Left lung (tissue), 10 donors: ENCODE results near the gene ALDH16A1. TPM values are rescaled to one million over a fixed set of nuclear protein-coding genes. Genes with fewer than 3 reads are reported as not detected.

Experiments
- ATAC-seq: fragments of 200-7000 bp; cut with Tn5 transposase; one replicate; pipeline ENCODE4 v1.9.1; 2020; ENCODE audit warnings: moderate library complexity
- DNase-seq, 4 donors: peaks; one replicate each; pipeline ENCODE4 v3.0.0-alpha.2; 2013 to 2020
- H3K27ac ChIP-seq, 2 donors: fragments of 200-600 bp; sonication (generic) in 1 of 2; one replicate each; pipeline versions ENCODE4 v1.5.0 to v1.8.0; 2020 to 2021
- H3K27me3 ChIP-seq, 2 donors: fragments of 200-600 bp; sonication (generic) in 1 of 2; one replicate each; pipeline versions ENCODE4 v1.5.0 to v1.8.0; 2020 to 2021
- H3K36me3 ChIP-seq, 2 donors: fragments of 200-600 bp; sonication (generic) in 1 of 2; one replicate each; pipeline versions ENCODE4 v1.5.0 to v1.8.0; 2020 to 2021
- H3K4me1 ChIP-seq, 2 donors: fragments of 200-600 bp; one replicate each; pipeline ENCODE4 v1.8.0; 2021
- H3K4me3 ChIP-seq, 2 donors: fragments of 200-600 bp; sonication (generic) in 1 of 2; one replicate each; pipeline versions ENCODE4 v1.5.0 to v1.8.0; 2020 to 2021; ENCODE audit warnings: mild to moderate bottlenecking in 1 of 2
- H3K9me3 ChIP-seq, 2 donors: fragments of 200-600 bp; sonication (generic) in 1 of 2; one replicate each; pipeline versions ENCODE4 v1.5.0 to v1.8.0; 2020 to 2021
- intact Hi-C, 2 donors: fragments of 100-400 bp; cut with DNase I; formaldehyde crosslinking; loops; one replicate each; pipeline versions ENCODE4 v1.11.2 to v1.14.2; 2022
- polyA plus RNA-seq, 6 donors: library from polyadenylated mRNA; unstranded; fragments of 120-200 nt; gene quantifications; one replicate each; pipeline ENCODE4 v1.2.1, GENCODE V29; 2013; ENCODE audit not compliant: insufficient read length in 6 of 6
- total RNA-seq, 2 donors: library from RNA; stranded (reverse); fragmentation: NEBNext Ultra II Directional; extraction: Animal tissue kit (Norgen Biotek cat#: 25700); gene quantifications; one replicate each; pipeline ENCODE4 v1.2.1, GENCODE V29; 2021
- TF ChIP-seq, protein P1 (sequence below), 2 donors: fragments of 200-600 bp; sonication (generic) in 1 of 2; IDR thresholded peaks; one replicate each; pipeline versions ENCODE4 v1.5.0 to v1.8.0; 2021; ENCODE audit warnings: antibody characterized with exemption in 2 of 2
- donor health status: DM: no; HTN: yes; CAD: no.
- donor health status: DM: no; HTN: no; CAD: no.

ALDH16A1 gene
- total and polyA plus RNA-seq, 8 donors: 12.6 to 54.2 (median 18.1) TPM

DNA sequence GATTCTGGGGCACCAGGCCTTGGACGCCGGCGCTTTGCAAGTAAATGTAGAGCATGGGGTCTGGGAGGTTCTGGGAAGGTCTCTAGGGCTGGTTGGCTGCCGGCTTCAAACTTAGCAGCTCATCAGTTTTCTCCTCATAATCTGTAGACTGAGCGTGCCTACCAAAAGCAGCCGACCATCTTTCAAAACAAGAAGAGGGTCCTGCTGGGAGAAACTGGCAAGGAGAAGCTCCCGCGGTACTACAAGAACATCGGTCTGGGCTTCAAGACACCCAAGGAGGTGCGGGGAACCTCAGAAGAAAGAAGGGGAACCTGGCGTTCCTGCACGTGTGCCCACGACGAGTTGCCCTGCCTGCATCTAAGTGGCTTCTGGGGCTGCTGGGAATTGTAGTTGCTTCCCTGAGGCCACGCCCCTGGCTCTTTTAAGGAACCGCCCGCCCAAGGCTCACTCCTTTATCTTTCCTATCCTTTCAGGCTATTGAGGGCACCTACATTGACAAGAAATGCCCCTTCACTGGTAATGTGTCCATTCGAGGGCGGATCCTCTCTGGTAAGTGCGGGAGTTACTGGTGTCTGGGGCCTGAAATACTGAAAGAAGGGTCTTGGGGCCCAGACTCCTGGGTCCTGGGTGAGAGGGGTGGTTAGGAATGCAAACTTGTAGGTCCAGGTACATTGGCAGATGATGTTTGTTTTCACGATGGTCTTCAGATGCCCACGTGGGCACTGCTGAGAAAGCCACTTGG lies 44.2 kb downstream of the ALDH16A1 start:
- intact Hi-C loops: no loop called here

DNA sequence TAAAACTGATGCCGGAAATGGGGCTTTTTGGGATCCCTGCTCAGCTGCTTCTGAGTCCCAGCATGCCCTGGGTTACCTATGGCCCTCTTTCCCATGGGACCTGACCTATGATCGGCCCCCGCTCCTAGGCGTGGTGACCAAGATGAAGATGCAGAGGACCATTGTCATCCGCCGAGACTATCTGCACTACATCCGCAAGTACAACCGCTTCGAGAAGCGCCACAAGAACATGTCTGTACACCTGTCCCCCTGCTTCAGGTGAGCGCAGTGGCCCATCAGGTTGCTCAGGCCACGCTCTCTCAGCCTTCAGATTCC lies 44.7 kb downstream of the ALDH16A1 start:
- peak overlapping the region; percentile 60 to 78 for H3K4me3 ChIP-seq
- intact Hi-C loops: no loop called here
- H3K27me3 ChIP-seq: no peaks in the 10 kb centered on the region
- ATAC-seq: no peak
- DNase-seq: no peak
- peaks cover 25 to 47% of the 10 kb centered on the region in 2 donors for H3K4me1 ChIP-seq
- no peaks in the 10 kb centered on the region for H3K9me3 ChIP-seq
- peaks cover 12 to 39% of the 10 kb centered on the region in 2 donors for H3K36me3 ChIP-seq
- H3K27ac ChIP-seq: peak overlapping the region in 1 of 2 donors; percentile 92
- TF ChIP-seq, protein P1, sequence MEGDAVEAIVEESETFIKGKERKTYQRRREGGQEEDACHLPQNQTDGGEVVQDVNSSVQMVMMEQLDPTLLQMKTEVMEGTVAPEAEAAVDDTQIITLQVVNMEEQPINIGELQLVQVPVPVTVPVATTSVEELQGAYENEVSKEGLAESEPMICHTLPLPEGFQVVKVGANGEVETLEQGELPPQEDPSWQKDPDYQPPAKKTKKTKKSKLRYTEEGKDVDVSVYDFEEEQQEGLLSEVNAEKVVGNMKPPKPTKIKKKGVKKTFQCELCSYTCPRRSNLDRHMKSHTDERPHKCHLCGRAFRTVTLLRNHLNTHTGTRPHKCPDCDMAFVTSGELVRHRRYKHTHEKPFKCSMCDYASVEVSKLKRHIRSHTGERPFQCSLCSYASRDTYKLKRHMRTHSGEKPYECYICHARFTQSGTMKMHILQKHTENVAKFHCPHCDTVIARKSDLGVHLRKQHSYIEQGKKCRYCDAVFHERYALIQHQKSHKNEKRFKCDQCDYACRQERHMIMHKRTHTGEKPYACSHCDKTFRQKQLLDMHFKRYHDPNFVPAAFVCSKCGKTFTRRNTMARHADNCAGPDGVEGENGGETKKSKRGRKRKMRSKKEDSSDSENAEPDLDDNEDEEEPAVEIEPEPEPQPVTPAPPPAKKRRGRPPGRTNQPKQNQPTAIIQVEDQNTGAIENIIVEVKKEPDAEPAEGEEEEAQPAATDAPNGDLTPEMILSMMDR (IDR thresholded peaks at IDR 0.05): no peak

More for the DNA sequence above, 44.2 kb downstream of the ALDH16A1 start:
- peaks cover 25 to 47% of the 10 kb centered on the region in 2 donors for H3K4me1 ChIP-seq
- peaks cover 12 to 44% of the 10 kb centered on the region in 2 donors for H3K36me3 ChIP-seq
- peak overlapping the region; percentile 92 for H3K27ac ChIP-seq
- H3K4me3 ChIP-seq: peak overlapping the region; percentile 60 to 78
- H3K9me3 ChIP-seq: no peaks in the 10 kb centered on the region
- no peaks in the 10 kb centered on the region for H3K27me3 ChIP-seq
- TF ChIP-seq, protein P1 (IDR thresholded peaks at IDR 0.05): no peak
- DNase-seq: peak in 2 of 4 donors; percentile 81 to 90
- peak; percentile 44 for ATAC-seq

DNA sequence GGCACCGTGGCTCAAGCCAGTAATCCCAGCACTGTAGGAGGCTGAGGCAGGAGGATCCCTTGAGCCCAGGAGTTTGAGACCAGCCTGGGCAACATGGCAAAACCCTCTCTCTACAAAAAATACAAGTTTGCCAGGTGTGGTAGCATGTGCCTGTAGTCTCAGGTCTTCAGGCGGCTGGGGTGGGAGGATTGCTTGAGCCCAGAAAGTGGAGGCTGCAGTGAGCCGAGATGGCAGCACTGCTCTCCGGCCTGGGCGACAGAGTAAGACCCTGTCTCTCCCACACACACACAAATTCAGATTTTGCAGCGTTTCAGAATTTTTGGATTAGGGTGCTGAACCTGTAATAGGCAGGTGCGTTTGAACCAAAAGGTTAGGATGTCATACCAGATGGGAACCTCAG lies 45.5 kb downstream of the ALDH16A1 start:
- H3K4me1 ChIP-seq: peaks cover 25 to 47% of the 10 kb centered on the region in 2 donors
- peaks cover 12 to 32% of the 10 kb centered on the region in 2 donors for H3K36me3 ChIP-seq
- no peaks in the 10 kb centered on the region for H3K9me3 ChIP-seq
- H3K27ac ChIP-seq: peak overlapping the region in 1 of 2 donors; percentile 73
- ATAC-seq: no peak
- DNase-seq: no peak
- H3K4me3 ChIP-seq: peak overlapping the region in 1 of 2 donors; percentile 60
- intact Hi-C loops: no loop called here
- H3K27me3 ChIP-seq: no peaks in the 10 kb centered on the region
- TF ChIP-seq, protein P1 (IDR thresholded peaks at IDR 0.05): no peak

DNA sequence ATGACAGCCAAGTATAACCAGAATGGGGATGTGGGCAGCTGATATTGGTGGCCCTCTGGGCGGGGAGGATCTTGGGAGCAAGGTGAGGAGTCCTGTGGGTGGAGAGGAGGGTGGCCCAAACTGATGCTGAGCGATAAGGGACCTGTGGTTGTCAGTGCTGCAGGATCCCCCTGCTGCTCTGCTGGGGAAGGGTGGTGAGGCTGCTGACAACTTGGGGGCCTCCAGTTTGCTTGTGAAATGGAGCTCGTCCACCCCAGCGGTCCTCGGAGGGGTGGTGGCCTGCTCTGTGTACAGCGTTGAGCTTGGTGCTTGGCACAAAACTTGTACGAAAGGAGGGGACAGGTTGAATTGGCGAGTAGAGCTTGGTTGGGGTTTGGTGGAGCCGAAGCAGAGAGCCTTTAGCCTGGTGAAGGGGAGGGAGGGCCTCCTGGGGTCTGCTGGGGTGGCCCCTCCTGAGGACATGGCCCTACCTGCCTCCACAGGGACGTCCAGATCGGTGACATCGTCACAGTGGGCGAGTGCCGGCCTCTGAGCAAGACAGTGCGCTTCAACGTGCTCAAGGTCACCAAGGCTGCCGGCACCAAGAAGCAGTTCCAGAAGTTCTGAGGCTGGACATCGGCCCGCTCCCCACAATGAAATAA lies 46.1 kb downstream of the ALDH16A1 start:
- Histone ChIP-seq H3K36me3 (peaks cover 12 to 32% of the 10 kb centered on the region in 2 donors), H3K4me3 (peak overlapping the region in 1 of 2 donors; percentile 60), H3K4me1 (peaks cover 25 to 47% of the 10 kb centered on the region in 2 donors), H3K27ac (peak overlapping the region; percentile 73 to 75), H3K27me3 (no peaks in the 10 kb centered on the region), H3K9me3 (no peaks in the 10 kb centered on the region)
- intact Hi-C loops: no loop called here
- DNase-seq: no peak
- no peak for ATAC-seq
- TF ChIP-seq, protein P1 (IDR thresholded peaks at IDR 0.05): no peak

DNA sequence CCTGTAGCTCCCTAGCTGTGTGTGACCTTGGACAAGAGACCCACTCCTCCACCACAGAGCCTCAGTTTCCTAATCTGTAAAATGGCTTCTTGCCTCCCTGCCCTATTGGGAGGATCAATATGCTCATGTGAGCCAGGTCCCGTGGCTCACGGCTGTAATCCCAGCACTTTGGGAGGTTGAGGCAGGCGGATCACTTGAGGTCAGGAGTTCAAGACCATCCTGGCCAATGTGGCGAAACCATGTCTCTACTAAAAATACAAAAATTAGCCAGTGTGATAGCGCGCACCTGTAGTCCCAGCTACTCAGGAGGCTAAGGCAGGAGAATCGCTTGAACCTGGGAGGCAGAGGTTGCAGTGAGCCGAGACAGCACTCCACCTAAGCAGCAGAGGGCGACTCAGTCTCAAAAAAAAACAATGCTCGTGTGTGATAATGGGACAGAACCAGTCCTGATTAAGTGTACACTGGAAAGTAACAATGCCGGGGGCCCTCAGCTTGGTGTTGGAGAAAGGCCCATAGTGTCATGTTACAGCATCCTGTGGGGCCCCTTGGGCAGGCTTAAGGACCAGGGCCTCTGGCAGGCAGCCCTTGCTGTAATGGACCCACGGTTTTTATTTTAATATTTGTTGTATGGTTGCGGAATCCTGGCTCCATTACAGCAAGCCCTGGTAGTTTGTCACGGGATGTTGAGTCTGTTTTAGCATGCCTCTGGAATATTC lies 50.0 kb downstream of the ALDH16A1 start:
- DNase-seq (peak in 2 of 4 donors; percentile 81 to 92), ATAC-seq (peak; percentile 68)
- TF ChIP-seq, protein P1 (IDR thresholded peaks at IDR 0.05): peak; percentile 44 to 62
- intact Hi-C loops: no loop called here
- no peaks in the 10 kb centered on the region for H3K9me3 ChIP-seq
- H3K36me3 ChIP-seq: peaks cover 7 to 22% of the 10 kb centered on the region in 2 donors
- no peak overlapping the region for H3K27ac ChIP-seq
- H3K4me3 ChIP-seq: no peak overlapping the region
- H3K27me3 ChIP-seq: no peaks in the 10 kb centered on the region
- H3K4me1 ChIP-seq: peaks cover 14 to 39% of the 10 kb centered on the region in 2 donors
